Upper lobe of left lung (tissue), 6 donors: ENCODE results near the gene MACROD1. TPM values are rescaled to one million over a fixed set of nuclear protein-coding genes. Genes with fewer than 3 reads are reported as not detected.
A peak's percentile ranks its signal among the peaks of the same experiment; 100 is the strongest.

Experiments
- ATAC-seq, 2 donors: fragments of 200-7000 bp; cut with Tn5 transposase; one replicate each; pipeline ENCODE4 v1.9.1; 2022; ENCODE audit warnings: mild to moderate bottlenecking in 2 of 2, moderate library complexity in 2 of 2; ENCODE audit not compliant: low FRiP score in 2 of 2
- DNase-seq, 2 donors: peaks; one replicate each; pipeline ENCODE4 v3.0.0-alpha.2; 2019 to 2020
- H3K27ac ChIP-seq, 4 donors: fragments of 200-600 bp; sonication (generic); one replicate each; pipeline ENCODE4 v1.5.1; 2016 to 2019
- H3K27me3 ChIP-seq, 4 donors: fragments of 200-600 bp; sonication (generic); one replicate each; pipeline ENCODE4 v1.5.1; 2017 to 2019
- H3K36me3 ChIP-seq, 4 donors: fragments of 200-600 bp; sonication (generic); one replicate each; pipeline ENCODE4 v1.5.1; 2016 to 2019
- H3K4me1 ChIP-seq, 4 donors: fragments of 200-600 bp; sonication (generic); one replicate each; pipeline ENCODE4 v1.5.1; 2018 to 2019
- H3K4me3 ChIP-seq, 4 donors: fragments of 200-600 bp; sonication (generic); one replicate each; pipeline ENCODE4 v1.5.1; 2017 to 2019; ENCODE audit warnings: mild to moderate bottlenecking in 2 of 4, moderate library complexity in 1 of 4
- H3K9me3 ChIP-seq, 4 donors: fragments of 200-600 bp; sonication (generic); one replicate each; pipeline ENCODE4 v1.5.1; 2018 to 2019
- CTCF ChIP-seq, 6 experiments: fragments of 450-650 bp in 4 of 6; fragments of 200-600 bp in 2 of 6; sonication (generic) in 2 of 6; IDR thresholded peaks; one replicate each; pipeline ENCODE4 v1.5.1; 2016 to 2019; ENCODE audit warnings: antibody characterized with exemption in 6 of 6
- EP300 ChIP-seq, 4 donors: sonication (generic); formaldehyde crosslinking; IDR thresholded peaks; one replicate each; pipeline ENCODE4 v1.5.1; 2017; ENCODE audit warnings: antibody characterized with exemption in 4 of 4, control low read depth in 2 of 4
- POLR2A ChIP-seq, 4 donors: fragments of 450-650 bp; IDR thresholded peaks; one replicate each; pipeline ENCODE4 v1.5.1; 2016 to 2017; ENCODE audit warnings: antibody characterized with exemption in 4 of 4, mild to moderate bottlenecking in 2 of 4
- POLR2AphosphoS5 ChIP-seq, 2 donors: sonication (generic); formaldehyde crosslinking; IDR thresholded peaks; one replicate each; pipeline ENCODE4 v1.5.1; 2017; ENCODE audit warnings: antibody characterized with exemption in 2 of 2
- WGBS, 2 donors: methylation state at CpG; one replicate each; pipeline ENCODE4 v1.1.5; 2017 to 2018; 5-methylcytosine and 5-hydroxymethylcytosine counted together
- total RNA-seq, 6 donors: library from RNA; depleted of rRNA in 4 of 6; stranded (reverse); fragments of >200 nt in 4 of 6; gene quantifications; one replicate each; pipeline versions ENCODE4 v1.1.0 to v1.2.1, GENCODE V29; 2016 to 2021
- donor health status: DM: no; HTN: no; CAD: no; lungs with moderate emphysema.
- donor health status: DM: no; HTN: yes; CAD: no; lungs with severe emphysema.

Gene MACROD1
- total RNA-seq, 6 donors from 2014 or later, result 16.7 to 59.7 (median 33.5) TPM

GRCh38 chr11:64181506-64182411 is 15.8 kb upstream of the MACROD1 start:
- TF ChIP-seq POLR2AphosphoS5 (IDR thresholded peaks at IDR 0.05) (peak; percentile 45 to 96), EP300 (IDR thresholded peaks at IDR 0.05) (no peak), POLR2A (IDR thresholded peaks at IDR 0.05) (peak in 3 of 4 donors; percentile 58 to 83 (median 62))
- peak; percentile 88 to 97 for DNase-seq
- no peaks in the 10 kb centered on the region for H3K36me3 ChIP-seq
- no peaks in the 10 kb centered on the region for H3K27me3 ChIP-seq
- whole genome bisulfite sequencing, 2 donors, result 49 to 53% methylated on average over 15 to 16 of the region's 17 CpGs
- peak overlapping the region; percentile 26 to 80 (median 66) for H3K27ac ChIP-seq
- ATAC-seq, result peak; percentile 64 to 75
- H3K9me3 ChIP-seq, result no peaks in the 10 kb centered on the region
- H3K4me1 ChIP-seq, result peaks cover 25 to 38% (median 32%) of the 10 kb centered on the region in 4 donors
- peak overlapping the region in 1 of 4 donors; percentile 25 for H3K4me3 ChIP-seq

- H3K36me3 ChIP-seq, result no peaks in the 10 kb centered on the region
- ATAC-seq, result no peak
- no peak for TF ChIP-seq CTCF (IDR thresholded peaks at IDR 0.05)
- no peak for TF ChIP-seq EP300 (IDR thresholded peaks at IDR 0.05)
- no peak for TF ChIP-seq POLR2A (IDR thresholded peaks at IDR 0.05)
- no peak for TF ChIP-seq POLR2AphosphoS5 (IDR thresholded peaks at IDR 0.05)
Measured at GRCh38 chr11:64180891-64181290, 15.0 kb upstream of the MACROD1 start.

GRCh38 chr11:64178951-64179639 is 13.2 kb upstream of the MACROD1 start:
- no peak for DNase-seq
- Histone ChIP-seq H3K27me3 (no peaks in the 10 kb centered on the region), H3K27ac (no peak overlapping the region), H3K36me3 (no peaks in the 10 kb centered on the region), H3K4me3 (no peak overlapping the region), H3K4me1 (peaks cover 18 to 29% (median 24%) of the 10 kb centered on the region in 4 donors), H3K9me3 (no peaks in the 10 kb centered on the region)
- no peak for ATAC-seq
- TF ChIP-seq POLR2AphosphoS5 (IDR thresholded peaks at IDR 0.05) (no peak), POLR2A (IDR thresholded peaks at IDR 0.05) (no peak), CTCF (IDR thresholded peaks at IDR 0.05) (no peak), EP300 (IDR thresholded peaks at IDR 0.05) (no peak)
- 95 to 96% methylated on average over 9 to 12 of the region's 12 CpGs for WGBS, 2 donors

More at GRCh38 chr11:64180891-64181290, 15.0 kb upstream of the MACROD1 start:
- no peaks in the 10 kb centered on the region for H3K9me3 ChIP-seq
- no peak for DNase-seq
- H3K4me3 ChIP-seq, result no peak overlapping the region
- WGBS, 2 donors, result 71 to 76% methylated on average over 5 of the region's 5 CpGs
- peak overlapping the region; percentile 26 to 80 (median 66) for H3K27ac ChIP-seq
- peaks cover 25 to 38% (median 32%) of the 10 kb centered on the region in 4 donors for H3K4me1 ChIP-seq
- H3K27me3 ChIP-seq, result no peaks in the 10 kb centered on the region

GRCh38 chr11:64178203-64178602 is 12.3 kb upstream of the MACROD1 start:
- 82 to 100% methylated on average over 1 of the region's 1 CpG for WGBS, 2 donors
- Histone ChIP-seq H3K36me3 (no peaks in the 10 kb centered on the region), H3K27me3 (no peaks in the 10 kb centered on the region), H3K9me3 (peaks cover 0 to 4% (median 1%) of the 10 kb centered on the region in 4 donors), H3K4me1 (peaks cover 15 to 24% (median 18%) of the 10 kb centered on the region in 4 donors), H3K27ac (no peak overlapping the region), H3K4me3 (no peak overlapping the region)
- no peak for TF ChIP-seq EP300 (IDR thresholded peaks at IDR 0.05)
- no peak for TF ChIP-seq POLR2AphosphoS5 (IDR thresholded peaks at IDR 0.05)
- ATAC-seq, result no peak
- DNase-seq, result no peak

GRCh38 chr11:64176751-64177150 is 10.8 kb upstream of the MACROD1 start:
- 80 to 84% methylated on average over 8 of the region's 8 CpGs for WGBS, 2 donors
- TF ChIP-seq POLR2AphosphoS5 (IDR thresholded peaks at IDR 0.05), result no peak
- TF ChIP-seq EP300 (IDR thresholded peaks at IDR 0.05), result no peak
- TF ChIP-seq CTCF (IDR thresholded peaks at IDR 0.05), result no peak
- TF ChIP-seq POLR2A (IDR thresholded peaks at IDR 0.05), result no peak

More at GRCh38 chr11:64176751-64177150, 10.8 kb upstream of the MACROD1 start:
- Histone ChIP-seq H3K4me1 (peaks cover 8 to 14% (median 10%) of the 10 kb centered on the region in 4 donors), H3K36me3 (no peaks in the 10 kb centered on the region), H3K9me3 (peaks cover 0 to 4% (median 1%) of the 10 kb centered on the region in 4 donors), H3K27me3 (no peaks in the 10 kb centered on the region), H3K27ac (no peak overlapping the region), H3K4me3 (no peak overlapping the region)
- no peak for ATAC-seq
- DNase-seq, result no peak
